HepG2 (cell line): ENCODE results near the gene SRSF3. TPM values are rescaled to one million over a fixed set of nuclear protein-coding genes. Genes with fewer than 3 reads are reported as not detected.

Source experiments
- ATAC-seq: fragments of 200-7000 bp; cut with Tn5 transposase; 3 replicates; pipeline ENCODE4 v1.9.1; 2020; ENCODE audit warnings: mild to moderate bottlenecking, moderate library complexity
- BruUV-seq: library from RNA; stranded (reverse); fragments of 400-500 nt; replicated peaks from 2 replicates; lab custom pipeline; 2021; lab: Mats Ljungman, UMichigan
- CTCF ChIA-PET: fragments of 300-600 bp; formaldehyde crosslinking; extraction: SDS; loops from one replicate; lab custom pipeline; 2021; ENCODE audit warnings: low total read pairs, inconsistent platforms, low intra/inter-chr PET ratio; lab: Yijun Ruan, JAX
- POLR2A ChIA-PET: fragments of 350-600 bp; sonication (Branson Sonifier 250); formaldehyde crosslinking; loops from one replicate; lab custom pipeline; 2020; ENCODE audit warnings: antibody characterized with exemption, inconsistent platforms; lab: Yijun Ruan, JAX
- DNase-seq: peaks from one replicate; pipeline ENCODE4 v3.0.0-alpha.2; 2015; ENCODE audit warnings: low spot score
- FAIRE-seq: peaks from 3 replicates; lab custom pipeline; 2011; peaks lifted over from hg19 to GRCh38; lab: Jason Lieb, UNC
- H2AFZ ChIP-seq: one replicate; pipeline ENCODE4 v1.6.1; 2011; ENCODE audit warnings: low read length, inconsistent platforms
- H3K27ac ChIP-seq: fragments of 300-600 bp; 3 replicates; pipeline ENCODE4 v1.8.0; 2011; ENCODE audit warnings: mixed run types, mild to moderate bottlenecking, mixed read lengths, low read length, inconsistent platforms; ENCODE audit not compliant: insufficient read depth; ENCODE audit errors: extremely low read length
- H3K27me3 ChIP-seq, 2 experiments: fragments of 200-600 bp in 1 of 2; 2 replicates in 1 of 2; 3 replicates in 1 of 2; pipeline versions ENCODE4 v1.6.0 to v1.8.0; 2011; ENCODE audit warnings: low read length in 2 of 2, mild to moderate bottlenecking in 2 of 2, moderate library complexity in 2 of 2, inconsistent platforms in 1 of 2; ENCODE audit not compliant: insufficient read depth in 2 of 2, control insufficient read depth in 1 of 2
- H3K36me3 ChIP-seq, 2 experiments: fragments of 200-600 bp in 1 of 2; replicated peaks in 1 of 2; 2 replicates in 1 of 2; 3 replicates in 1 of 2; pipeline versions ENCODE4 v1.5.1 to v1.8.0; 2011; ENCODE audit warnings: low read length in 2 of 2, inconsistent platforms in 1 of 2; ENCODE audit not compliant: insufficient read depth in 2 of 2, control insufficient read depth in 1 of 2
- H3K4me1 ChIP-seq: 2 replicates; pipeline ENCODE4 v1.5.1; 2012; ENCODE audit warnings: low read length, inconsistent platforms; ENCODE audit not compliant: insufficient read depth
- H3K4me2 ChIP-seq: 2 replicates; pipeline ENCODE4 v1.6.0; 2011; ENCODE audit warnings: low read depth, low read length, inconsistent platforms
- H3K4me3 ChIP-seq, 3 experiments: fragments of 200-600 bp in 1 of 3; sonication (generic), shearing (Covaris generic) in 1 of 3; replicated peaks in 1 of 3; 2 replicates each; pipeline ENCODE4 v1.5.1; 2011 to 2016; ENCODE audit warnings: low read length in 3 of 3, inconsistent platforms in 2 of 3, low read depth in 2 of 3, mild to moderate bottlenecking in 2 of 3, control low read depth in 1 of 3, mixed read lengths in 1 of 3; ENCODE audit not compliant: insufficient read depth in 1 of 3
- H3K79me2 ChIP-seq: one replicate; pipeline ENCODE4 v1.6.1; 2011; ENCODE audit warnings: low read length, inconsistent platforms; ENCODE audit not compliant: insufficient read depth
- H3K9ac ChIP-seq: 2 replicates; pipeline ENCODE4 v1.6.0; 2011; ENCODE audit warnings: mild to moderate bottlenecking, low read depth, low read length, inconsistent platforms; ENCODE audit not compliant: insufficient read depth
- H3K9me3 ChIP-seq: 2 replicates; pipeline ENCODE4 v1.5.1; 2012; ENCODE audit warnings: mild to moderate bottlenecking, low read length
- H4K20me1 ChIP-seq: 2 replicates; pipeline ENCODE4 v1.6.0; 2011; ENCODE audit warnings: inconsistent platforms, mild to moderate bottlenecking, low read length, moderate library complexity; ENCODE audit not compliant: insufficient read depth
- AGO2 ChIP-seq: fragments of 200-400 bp; formaldehyde crosslinking; optimal IDR thresholded peaks from 2 replicates; pipeline ENCODE3; 2017; ENCODE audit warnings: mild to moderate bottlenecking, low read depth, low read length, moderate library complexity
- KDM4B ChIP-seq: sonication (generic); formaldehyde crosslinking; IDR thresholded peaks from 2 replicates; pipeline ENCODE4 v1.4.0; 2020; ENCODE audit warnings: missing genetic modification reagents
- NR1H2 ChIP-seq: sonication (generic); formaldehyde crosslinking; IDR thresholded peaks from 2 replicates; pipeline ENCODE4 v1.8.1; 2022; ENCODE audit warnings: low read depth, missing genetic modification reagents, borderline replicate concordance
- PAF1 ChIP-seq: IDR thresholded peaks from 2 replicates; pipeline ENCODE4 v1.6.1; 2016; ENCODE audit warnings: missing genetic modification reagents, missing compliant biosample characterization
- SIN3A ChIP-seq: IDR thresholded peaks from 2 replicates; pipeline ENCODE4 v1.6.1; 2011; ENCODE audit warnings: low read depth, mild to moderate bottlenecking, control low read depth, low read length, borderline replicate concordance
- TCF7 ChIP-seq: sonication (generic); IDR thresholded peaks from 2 replicates; pipeline ENCODE4 v1.6.1; 2016; ENCODE audit warnings: antibody characterized with exemption, low read depth
- U2AF1 ChIP-seq: fragments of 200-400 bp; formaldehyde crosslinking; optimal IDR thresholded peaks from 2 replicates; pipeline ENCODE3; 2017; ENCODE audit warnings: mild to moderate bottlenecking, low read depth, low read length
- ZC3H13 ChIP-seq: sonication (generic); formaldehyde crosslinking; IDR thresholded peaks from 2 replicates; pipeline ENCODE4 v1.8.1; 2023; ENCODE audit warnings: mild to moderate bottlenecking, missing genetic modification reagents, moderate library complexity
- ZFP37 ChIP-seq: sonication (generic); formaldehyde crosslinking; IDR thresholded peaks from 2 replicates; pipeline ENCODE4 v1.4.0; 2020; ENCODE audit warnings: missing genetic modification reagents, borderline replicate concordance
- ZNF235 ChIP-seq: sonication (generic); formaldehyde crosslinking; IDR thresholded peaks from 2 replicates; pipeline ENCODE4 v1.8.1; 2023; ENCODE audit warnings: mild to moderate bottlenecking, missing genetic modification reagents, borderline replicate concordance
- ZNF3 ChIP-seq: IDR thresholded peaks from 2 replicates; pipeline ENCODE4 v1.7.0; 2017; ENCODE audit warnings: inconsistent platforms
- ZNF607 ChIP-seq: sonication (generic); formaldehyde crosslinking; IDR thresholded peaks from 2 replicates; pipeline ENCODE4 v1.5.1; 2020; ENCODE audit warnings: missing genetic modification reagents, mild to moderate bottlenecking, borderline replicate concordance
- ZNF674 ChIP-seq: sonication (generic); formaldehyde crosslinking; IDR thresholded peaks from 2 replicates; pipeline ENCODE4 v1.5.0; 2020; ENCODE audit warnings: low read depth, mild to moderate bottlenecking, missing genetic modification reagents
- ZNF746 ChIP-seq: sonication (generic); formaldehyde crosslinking; IDR thresholded peaks from 2 replicates; pipeline ENCODE4 v1.8.0; 2022; ENCODE audit warnings: mild to moderate bottlenecking, missing genetic modification reagents
- ZNF816 ChIP-seq: sonication (generic); formaldehyde crosslinking; IDR thresholded peaks from 2 replicates; pipeline ENCODE4 v1.8.0; 2022; ENCODE audit warnings: missing genetic modification reagents, mild to moderate bottlenecking, borderline replicate concordance
- ZNF878 ChIP-seq: sonication (generic); formaldehyde crosslinking; IDR thresholded peaks from 2 replicates; pipeline ENCODE4 v1.8.1; 2023; ENCODE audit warnings: mild to moderate bottlenecking, missing genetic modification reagents, moderate library complexity
- WGBS: methylation state at CpG from one replicate; pipeline ENCODE4 v1.1.6; 2017; ENCODE audit warnings: low lambda C conversion rate; 5-methylcytosine and 5-hydroxymethylcytosine counted together
- in situ Hi-C: cut with HindIII; loops from 2 replicates; pipeline ENCODE4 v1.10.0; 2017; ENCODE audit warnings: low pct_unique_long_range_greater_than_20kb; ENCODE audit not compliant: extremely low pct_ligation_motif_present
- intact Hi-C: fragments of 100-400 bp; cut with micrococcal nuclease; formaldehyde crosslinking; loops from one replicate; pipeline ENCODE4 v1.10.0; 2022; ENCODE audit not compliant: unreplicated experiment
- polyA plus RNA-seq, 8 experiments: library from polyadenylated mRNA; depleted of rRNA in 3 of 8; stranded (reverse) in 7 of 8; unstranded in 1 of 8; fragments of >200 nt; fragmentation: Illumina TruSeq in 4 of 8; extraction: Trizol in 4 of 8; gene quantifications; 2 replicates each; pipeline versions ENCODE4 v1.2.1 to v1.2.3, GENCODE V29; 2011 to 2016; ENCODE audit warnings: low read depth in 4 of 8, missing spikeins in 1 of 8, mixed read lengths in 1 of 8; ENCODE audit not compliant: insufficient read depth in 1 of 8
- total RNA-seq, 5 experiments: library from RNA; depleted of rRNA; stranded (reverse); fragments of >200 nt; fragmentation: Illumina TruSeq; extraction: Trizol; gene quantifications; 2 replicates each; pipeline ENCODE4 v1.2.3, GENCODE V29; 2016; ENCODE audit warnings: low read depth in 1 of 5
- TF ChIP-seq, protein P1 (sequence below): sonication (generic); formaldehyde crosslinking; IDR thresholded peaks from 2 replicates; pipeline ENCODE4 v1.4.0; 2020; ENCODE audit warnings: missing genetic modification reagents

Gene SRSF3
- total and polyA plus RNA-seq, 2 of the 13 experiments (the other 11 are each of a cell fraction or from before 2014, with no cell fraction given) = 206 to 684 TPM

DNA sequence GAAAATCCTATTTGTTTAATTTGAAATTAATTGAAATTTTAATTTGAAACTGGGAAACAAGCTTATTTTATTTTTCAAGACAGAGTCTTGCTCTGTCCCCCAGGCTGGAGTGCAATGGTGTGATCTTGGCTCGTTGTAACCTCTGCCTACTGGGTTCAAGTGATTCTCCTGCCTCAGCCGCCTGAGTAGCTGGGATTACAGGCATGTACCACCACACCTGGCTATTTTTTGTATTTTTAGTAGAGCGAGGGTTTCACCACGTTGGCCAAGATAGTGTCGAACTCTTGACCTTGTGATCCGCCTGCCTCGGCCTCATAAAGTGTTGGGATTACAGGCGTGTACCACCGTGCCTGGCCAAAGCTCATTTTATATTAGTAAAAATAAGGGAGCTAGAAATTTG is 4.2 kb downstream of the SRSF3 start:
- H3K4me1 ChIP-seq = peaks cover 68% of the 10 kb centered on the region
- ChIA-PET POLR2A (interaction anchor here (0.9 to 6.8 kb wide), 6 partner anchors 10 to 175 kb away, joined by 3 to 142 read pairs (median 6); partner anchors contain the start of gene CDKN1A), CTCF (no interaction called here)
- no peak overlapping the region for H2AFZ ChIP-seq
- peak overlapping the region; percentile 87 to 97 (median 92) for H3K4me3 ChIP-seq
- DNase-seq (no peak), FAIRE-seq (no peak), ATAC-seq (no peak)
- intact Hi-C loops (no loop called here), in situ Hi-C loops (loop anchor here (5.0 kb wide), 1 partner anchor 156 kb away; the partner anchor contains the start of genes KCTD20 and PXT1)
- H4K20me1 ChIP-seq = peaks cover 89% of the 10 kb centered on the region
- no peaks in the 10 kb centered on the region; a peak in 1 of 5 replicates for H3K27me3 ChIP-seq
- H3K27ac ChIP-seq = peak overlapping the region; percentile 3
- no peaks in the 10 kb centered on the region for H3K9me3 ChIP-seq
- peak overlapping the region; percentile 98 for H3K9ac ChIP-seq
- H3K79me2 ChIP-seq = peaks cover 92% of the 10 kb centered on the region
- 70% methylated on average over 9 of the region's 9 CpGs for WGBS
- BruUV-seq = no TSS peak
- H3K36me3 ChIP-seq = peaks cover 27 to 71% of the 10 kb centered on the region in 2 experiments
- H3K4me2 ChIP-seq = peak overlapping the region; percentile 93
- TF ChIP-seq U2AF1 (no peak), ZNF235 (0 out of 2 replicates have a peak, but pooled peaks have one; percentile 27), KDM4B (CRISPR knock-in tag) (no peak), ZNF746 (CRISPR knock-in tag) (no peak), SIN3A (no peak), ZNF816 (no peak), ZNF878 (CRISPR knock-in tag) (no peak), ZNF3 (CRISPR knock-in tag) (no peak), ZFP37 (no peak), TCF7 (no peak), ZC3H13 (CRISPR knock-in tag) (no peak), ZNF674 (CRISPR knock-in tag) (no peak), PAF1 (no peak), AGO2 (no peak), NR1H2 (CRISPR knock-in tag) (no peak), ZNF607 (CRISPR knock-in tag) (no peak)
- TF ChIP-seq, protein P1, sequence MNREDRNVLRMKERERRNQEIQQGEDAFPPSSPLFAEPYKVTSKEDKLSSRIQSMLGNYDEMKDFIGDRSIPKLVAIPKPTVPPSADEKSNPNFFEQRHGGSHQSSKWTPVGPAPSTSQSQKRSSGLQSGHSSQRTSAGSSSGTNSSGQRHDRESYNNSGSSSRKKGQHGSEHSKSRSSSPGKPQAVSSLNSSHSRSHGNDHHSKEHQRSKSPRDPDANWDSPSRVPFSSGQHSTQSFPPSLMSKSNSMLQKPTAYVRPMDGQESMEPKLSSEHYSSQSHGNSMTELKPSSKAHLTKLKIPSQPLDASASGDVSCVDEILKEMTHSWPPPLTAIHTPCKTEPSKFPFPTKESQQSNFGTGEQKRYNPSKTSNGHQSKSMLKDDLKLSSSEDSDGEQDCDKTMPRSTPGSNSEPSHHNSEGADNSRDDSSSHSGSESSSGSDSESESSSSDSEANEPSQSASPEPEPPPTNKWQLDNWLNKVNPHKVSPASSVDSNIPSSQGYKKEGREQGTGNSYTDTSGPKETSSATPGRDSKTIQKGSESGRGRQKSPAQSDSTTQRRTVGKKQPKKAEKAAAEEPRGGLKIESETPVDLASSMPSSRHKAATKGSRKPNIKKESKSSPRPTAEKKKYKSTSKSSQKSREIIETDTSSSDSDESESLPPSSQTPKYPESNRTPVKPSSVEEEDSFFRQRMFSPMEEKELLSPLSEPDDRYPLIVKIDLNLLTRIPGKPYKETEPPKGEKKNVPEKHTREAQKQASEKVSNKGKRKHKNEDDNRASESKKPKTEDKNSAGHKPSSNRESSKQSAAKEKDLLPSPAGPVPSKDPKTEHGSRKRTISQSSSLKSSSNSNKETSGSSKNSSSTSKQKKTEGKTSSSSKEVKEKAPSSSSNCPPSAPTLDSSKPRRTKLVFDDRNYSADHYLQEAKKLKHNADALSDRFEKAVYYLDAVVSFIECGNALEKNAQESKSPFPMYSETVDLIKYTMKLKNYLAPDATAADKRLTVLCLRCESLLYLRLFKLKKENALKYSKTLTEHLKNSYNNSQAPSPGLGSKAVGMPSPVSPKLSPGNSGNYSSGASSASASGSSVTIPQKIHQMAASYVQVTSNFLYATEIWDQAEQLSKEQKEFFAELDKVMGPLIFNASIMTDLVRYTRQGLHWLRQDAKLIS = no peak
